ENCODE measurements around the gene UBE2E2. TPM values are rescaled to one million over a fixed set of nuclear protein-coding genes. Genes with fewer than 3 reads are reported as not detected.

Gene UBE2E2
- total and polyA plus RNA-seq, 7 experiments from 2014 or later: 2.4 to 28.8 (median 15.3) TPM

- Histone ChIP-seq H3K36me3 (ENCODE audit: control insufficient read depth in 2 of 3, insufficient read depth in 3 of 3, low read length in 3 of 3) (no peaks in the 10 kb centered on the region), H3K4me1 (ENCODE audit: control insufficient read depth in 2 of 2, insufficient read depth in 2 of 2, low read length in 2 of 2) (no peaks in the 10 kb centered on the region), H3K27ac (ENCODE audit: low read depth, low read length) (no peak overlapping the region), H3K4me3 (ENCODE audit: low read length) (no peak overlapping the region), H3K27me3 (ENCODE audit: control insufficient read depth in 2 of 2, insufficient read depth in 2 of 2, low read length in 2 of 2) (no peaks in the 10 kb centered on the region), H3K9me3 (ENCODE audit: control insufficient read depth in 2 of 3, low read length in 3 of 3) (no peaks in the 10 kb centered on the region)
- Mint-ChIP-seq H3K36me3 (peaks cover 0 to 26% (median 11%) of the 10 kb centered on the region in 5 donors), H3K4me3 (no peak overlapping the region), H3K4me1 (peaks cover 0 to 1% (median 0%) of the 10 kb centered on the region in 7 donors), H3K27me3 (no peaks in the 10 kb centered on the region), H3K27ac (no peak overlapping the region), H3K9me3 (peaks cover 0 to 11% (median 4%) of the 10 kb centered on the region in 11 donors)
- CTCF ChIA-PET: no interaction called here
- POLR2A ChIA-PET: no interaction called here
- no peak for DNase-seq
- intact Hi-C loops (cut with micrococcal nuclease): no loop called here
- ATAC-seq: no peak
Measured at GRCh38 chr3:23576379-23576959, 373.3 kb downstream of the UBE2E2 start.

GRCh38 chr3:23580096-23580713 lies 377.1 kb downstream of the UBE2E2 start:
- intact Hi-C loops (cut with micrococcal nuclease): no loop called here
- Mint-ChIP-seq H3K4me3 (no peak overlapping the region), H3K4me1 (peaks cover 0 to 8% (median 0%) of the 10 kb centered on the region in 7 donors), H3K27ac (no peak overlapping the region), H3K9me3 (peaks cover 0 to 6% (median 3%) of the 10 kb centered on the region in 11 donors), H3K27me3 (no peaks in the 10 kb centered on the region), H3K36me3 (peaks cover 0 to 23% (median 4%) of the 10 kb centered on the region in 5 donors)
- no peaks in the 10 kb centered on the region for H3K36me3 ChIP-seq (ENCODE audit: control insufficient read depth in 2 of 3, insufficient read depth in 3 of 3, low read length in 3 of 3)
- no peak overlapping the region for H3K27ac ChIP-seq (ENCODE audit: low read depth, low read length)
- no peak overlapping the region for H3K4me3 ChIP-seq (ENCODE audit: low read length)
- ChIA-PET POLR2A (no interaction called here), CTCF (no interaction called here)
- no peaks in the 10 kb centered on the region for H3K9me3 ChIP-seq (ENCODE audit: control insufficient read depth in 2 of 3, low read length in 3 of 3)
- H3K4me1 ChIP-seq (ENCODE audit: control insufficient read depth in 2 of 2, insufficient read depth in 2 of 2, low read length in 2 of 2): no peaks in the 10 kb centered on the region
- no peak for DNase-seq
- no peak for ATAC-seq
- no peaks in the 10 kb centered on the region for H3K27me3 ChIP-seq (ENCODE audit: control insufficient read depth in 2 of 2, insufficient read depth in 2 of 2, low read length in 2 of 2)

GRCh38 chr3:23583980-23584740 lies 381.0 kb downstream of the UBE2E2 start:
- POLR2A ChIA-PET: no interaction called here
- CTCF ChIA-PET: no interaction called here

GRCh38 chr3:23587513-23587912 lies 384.4 kb downstream of the UBE2E2 start:
- ChIA-PET CTCF (no interaction called here), POLR2A (no interaction called here)
- Histone ChIP-seq H3K36me3 (ENCODE audit: control insufficient read depth in 2 of 3, insufficient read depth in 3 of 3, low read length in 3 of 3) (no peaks in the 10 kb centered on the region), H3K27ac (ENCODE audit: low read depth, low read length) (no peak overlapping the region), H3K27me3 (ENCODE audit: control insufficient read depth in 2 of 2, insufficient read depth in 2 of 2, low read length in 2 of 2) (no peaks in the 10 kb centered on the region), H3K9me3 (ENCODE audit: control insufficient read depth in 2 of 3, low read length in 3 of 3) (no peaks in the 10 kb centered on the region), H3K4me1 (ENCODE audit: control insufficient read depth in 2 of 2, insufficient read depth in 2 of 2, low read length in 2 of 2) (no peaks in the 10 kb centered on the region), H3K4me3 (ENCODE audit: low read length) (no peak overlapping the region)
- DNase-seq: no peak
- peaks cover 0 to 24% (median 13%) of the 10 kb centered on the region in 5 donors for H3K36me3 Mint-ChIP-seq
- H3K9me3 Mint-ChIP-seq: peaks cover 0 to 5% (median 0%) of the 10 kb centered on the region in 11 donors
- H3K4me1 Mint-ChIP-seq: peaks cover 0 to 6% (median 0%) of the 10 kb centered on the region in 7 donors
- intact Hi-C loops (cut with micrococcal nuclease): no loop called here
- no peak for ATAC-seq
- H3K4me3 Mint-ChIP-seq: no peak overlapping the region
- H3K27me3 Mint-ChIP-seq: no peaks in the 10 kb centered on the region
- no peak overlapping the region for H3K27ac Mint-ChIP-seq

More at GRCh38 chr3:23583980-23584740, 381.0 kb downstream of the UBE2E2 start:
- peaks cover 0 to 5% (median 0%) of the 10 kb centered on the region in 11 donors for H3K9me3 Mint-ChIP-seq
- Histone ChIP-seq H3K27me3 (ENCODE audit: control insufficient read depth in 2 of 2, insufficient read depth in 2 of 2, low read length in 2 of 2) (no peaks in the 10 kb centered on the region), H3K36me3 (ENCODE audit: control insufficient read depth in 2 of 3, insufficient read depth in 3 of 3, low read length in 3 of 3) (no peaks in the 10 kb centered on the region), H3K4me3 (ENCODE audit: low read length) (no peak overlapping the region), H3K9me3 (ENCODE audit: control insufficient read depth in 2 of 3, low read length in 3 of 3) (no peaks in the 10 kb centered on the region), H3K27ac (ENCODE audit: low read depth, low read length) (no peak overlapping the region), H3K4me1 (ENCODE audit: control insufficient read depth in 2 of 2, insufficient read depth in 2 of 2, low read length in 2 of 2) (no peaks in the 10 kb centered on the region)
- peaks cover 0 to 8% (median 0%) of the 10 kb centered on the region in 7 donors for H3K4me1 Mint-ChIP-seq
- DNase-seq (no peak), ATAC-seq (no peak)
- H3K36me3 Mint-ChIP-seq: peaks cover 0 to 10% (median 3%) of the 10 kb centered on the region in 5 donors
- H3K27ac Mint-ChIP-seq: no peak overlapping the region
- intact Hi-C loops (cut with micrococcal nuclease): no loop called here
- no peak overlapping the region for H3K4me3 Mint-ChIP-seq
- H3K27me3 Mint-ChIP-seq: no peaks in the 10 kb centered on the region

- ChIA-PET POLR2A (no interaction called here), CTCF (no interaction called here)
- intact Hi-C loops (cut with micrococcal nuclease): no loop called here
- ATAC-seq (no peak), DNase-seq (no peak)
- H3K27ac Mint-ChIP-seq: no peak overlapping the region
- peaks cover 0 to 5% (median 0%) of the 10 kb centered on the region in 11 donors for H3K9me3 Mint-ChIP-seq
- no peaks in the 10 kb centered on the region for H3K27me3 Mint-ChIP-seq
- H3K27me3 ChIP-seq (ENCODE audit: control insufficient read depth in 2 of 2, insufficient read depth in 2 of 2, low read length in 2 of 2): no peaks in the 10 kb centered on the region
- H3K4me3 ChIP-seq (ENCODE audit: low read length): no peak overlapping the region
- H3K4me1 Mint-ChIP-seq: peaks cover 0 to 2% (median 0%) of the 10 kb centered on the region in 7 donors
- H3K36me3 ChIP-seq (ENCODE audit: control insufficient read depth in 2 of 3, insufficient read depth in 3 of 3, low read length in 3 of 3): no peaks in the 10 kb centered on the region
- no peak overlapping the region for H3K27ac ChIP-seq (ENCODE audit: low read depth, low read length)
- peaks cover 0 to 22% (median 15%) of the 10 kb centered on the region in 5 donors for H3K36me3 Mint-ChIP-seq
- no peak overlapping the region for H3K4me3 Mint-ChIP-seq
- no peaks in the 10 kb centered on the region for H3K9me3 ChIP-seq (ENCODE audit: control insufficient read depth in 2 of 3, low read length in 3 of 3)
- H3K4me1 ChIP-seq (ENCODE audit: control insufficient read depth in 2 of 2, insufficient read depth in 2 of 2, low read length in 2 of 2): no peaks in the 10 kb centered on the region
Measured at GRCh38 chr3:23588547-23588946, 385.4 kb downstream of the UBE2E2 start.

- Histone ChIP-seq H3K36me3 (ENCODE audit: control insufficient read depth in 2 of 3, insufficient read depth in 3 of 3, low read length in 3 of 3) (no peaks in the 10 kb centered on the region), H3K4me3 (ENCODE audit: low read length) (no peak overlapping the region), H3K27me3 (ENCODE audit: control insufficient read depth in 2 of 2, insufficient read depth in 2 of 2, low read length in 2 of 2) (no peaks in the 10 kb centered on the region), H3K9me3 (ENCODE audit: control insufficient read depth in 2 of 3, low read length in 3 of 3) (no peaks in the 10 kb centered on the region), H3K27ac (ENCODE audit: low read depth, low read length) (no peak overlapping the region), H3K4me1 (ENCODE audit: control insufficient read depth in 2 of 2, insufficient read depth in 2 of 2, low read length in 2 of 2) (no peaks in the 10 kb centered on the region)
- H3K9me3 Mint-ChIP-seq: peaks cover 0 to 5% (median 0%) of the 10 kb centered on the region in 11 donors
- intact Hi-C loops (cut with micrococcal nuclease): no loop called here
- H3K36me3 Mint-ChIP-seq: peaks cover 0 to 22% (median 15%) of the 10 kb centered on the region in 5 donors
- peak; percentile 24 for ATAC-seq
- no peak overlapping the region for H3K4me3 Mint-ChIP-seq
- DNase-seq: no peak
- CTCF ChIA-PET: no interaction called here
- H3K4me1 Mint-ChIP-seq: peaks cover 0 to 2% (median 0%) of the 10 kb centered on the region in 7 donors
- POLR2A ChIA-PET: no interaction called here
- no peaks in the 10 kb centered on the region for H3K27me3 Mint-ChIP-seq
- no peak overlapping the region for H3K27ac Mint-ChIP-seq
Measured at GRCh38 chr3:23589602-23590001, 386.5 kb downstream of the UBE2E2 start.
